ENCODE measurements around the gene SANBR. TPM values are rescaled to one million over a fixed set of nuclear protein-coding genes. Genes with fewer than 3 reads are reported as not detected.

SANBR gene
- total and polyA plus RNA-seq, 2 of the 13 experiments (the other 11 are each of a cell fraction or from before 2014, with no cell fraction given) = 9.8 to 20.9 TPM

DNA sequence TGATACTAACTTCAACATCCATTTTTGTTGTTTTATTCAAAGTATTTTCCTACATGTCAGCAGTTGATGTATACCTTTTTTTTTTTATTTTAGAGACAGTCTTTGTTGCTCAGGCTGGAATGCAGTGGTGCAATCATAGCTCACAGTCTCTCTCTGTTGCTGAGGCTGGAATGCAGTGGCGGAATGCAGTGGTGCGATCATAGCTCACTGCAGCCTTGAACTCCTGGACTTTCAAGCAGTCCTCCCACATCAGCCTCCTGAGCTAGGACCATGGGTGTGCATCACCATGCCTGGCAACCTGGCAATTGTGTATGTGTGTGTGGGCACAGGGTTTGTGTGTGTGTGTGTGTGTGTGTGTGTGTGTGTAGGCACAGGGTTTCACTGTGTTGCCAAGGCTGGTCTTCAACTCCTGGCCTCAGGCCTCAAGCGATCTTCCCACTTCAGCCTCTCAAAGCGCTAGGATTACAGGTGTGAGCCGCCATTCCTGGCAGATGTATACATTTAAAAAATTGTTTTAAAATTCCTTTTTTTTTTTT, 24.8 kb downstream of the SANBR start (continued):
- TF ChIP-seq HNF1B (CRISPR knock-in tag; IDR thresholded peaks at IDR 0.05) (0 out of 2 replicates have a peak, but pooled peaks have one; percentile 31), ZNF792 (CRISPR knock-in tag; IDR thresholded peaks at IDR 0.05) (peak; percentile 74), ZNF850 (CRISPR knock-in tag; conservative IDR thresholded peaks at IDR 0.05) (no peak), ESRRA (CRISPR knock-in tag; IDR thresholded peaks at IDR 0.05; ENCODE audit: low read depth) (no peak), TP53 (CRISPR knock-in tag; conservative IDR thresholded peaks at IDR 0.05) (no peak), ZNF17 (CRISPR knock-in tag; IDR thresholded peaks at IDR 0.05) (no peak), ZNF629 (CRISPR knock-in tag; conservative IDR thresholded peaks at IDR 0.05) (0 out of 2 replicates have a peak, but pooled peaks have one; percentile 30), RBM39 (IDR thresholded peaks at IDR 0.05; ENCODE audit: low read depth, low read length, poor library complexity, severe bottlenecking) (no peak), BHLHE40 (IDR thresholded peaks at IDR 0.05; ENCODE audit: low read length) (0 out of 2 replicates have a peak, but pooled peaks have one; percentile 17), MIER2 (CRISPR knock-in tag; IDR thresholded peaks at IDR 0.05) (0 out of 2 replicates have a peak, but pooled peaks have one; percentile 35), MAZ (IDR thresholded peaks at IDR 0.05; ENCODE audit: borderline replicate concordance, low read depth, low read length) (no peak), MAZ (CRISPR knock-in tag; IDR thresholded peaks at IDR 0.05; ENCODE audit: low read depth) (0 out of 2 replicates have a peak, but pooled peaks have one; percentile 21), MED8 (CRISPR knock-in tag; IDR thresholded peaks at IDR 0.05; ENCODE audit: insufficient replicate concordance) (no peak), ZNF747 (CRISPR knock-in tag; IDR thresholded peaks at IDR 0.05; ENCODE audit: borderline replicate concordance) (no peak), SAP130 (CRISPR knock-in tag; IDR thresholded peaks at IDR 0.05; ENCODE audit: low read depth) (peak; percentile 71), SALL1 (CRISPR knock-in tag; IDR thresholded peaks at IDR 0.05) (peak; percentile 95), ARHGAP35 (CRISPR knock-in tag; IDR thresholded peaks at IDR 0.05; ENCODE audit: borderline replicate concordance) (no peak), ZNF3 (CRISPR knock-in tag; IDR thresholded peaks at IDR 0.05) (peak; percentile 78; the same call in 1 of the 2 replicates), ZNF331 (CRISPR knock-in tag; IDR thresholded peaks at IDR 0.05) (peak; percentile 65; the same call in 1 of the 2 replicates), FOSL2 (CRISPR knock-in tag; IDR thresholded peaks at IDR 0.05) (peak; percentile 69), ZNF430 (CRISPR knock-in tag; IDR thresholded peaks at IDR 0.05) (no peak), IRF2 (CRISPR knock-in tag; IDR thresholded peaks at IDR 0.05) (0 out of 2 replicates have a peak, but pooled peaks have one; percentile 32), CCAR2 (optimal IDR thresholded peaks at IDR 0.05; ENCODE audit: low read depth, low read length) (no peak)
- TF ChIP-seq, protein P1, sequence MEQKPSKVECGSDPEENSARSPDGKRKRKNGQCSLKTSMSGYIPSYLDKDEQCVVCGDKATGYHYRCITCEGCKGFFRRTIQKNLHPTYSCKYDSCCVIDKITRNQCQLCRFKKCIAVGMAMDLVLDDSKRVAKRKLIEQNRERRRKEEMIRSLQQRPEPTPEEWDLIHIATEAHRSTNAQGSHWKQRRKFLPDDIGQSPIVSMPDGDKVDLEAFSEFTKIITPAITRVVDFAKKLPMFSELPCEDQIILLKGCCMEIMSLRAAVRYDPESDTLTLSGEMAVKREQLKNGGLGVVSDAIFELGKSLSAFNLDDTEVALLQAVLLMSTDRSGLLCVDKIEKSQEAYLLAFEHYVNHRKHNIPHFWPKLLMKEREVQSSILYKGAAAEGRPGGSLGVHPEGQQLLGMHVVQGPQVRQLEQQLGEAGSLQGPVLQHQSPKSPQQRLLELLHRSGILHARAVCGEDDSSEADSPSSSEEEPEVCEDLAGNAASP (CRISPR knock-in tag; IDR thresholded peaks at IDR 0.05; ENCODE audit: borderline replicate concordance) = no peak
- TF ChIP-seq, protein P2, sequence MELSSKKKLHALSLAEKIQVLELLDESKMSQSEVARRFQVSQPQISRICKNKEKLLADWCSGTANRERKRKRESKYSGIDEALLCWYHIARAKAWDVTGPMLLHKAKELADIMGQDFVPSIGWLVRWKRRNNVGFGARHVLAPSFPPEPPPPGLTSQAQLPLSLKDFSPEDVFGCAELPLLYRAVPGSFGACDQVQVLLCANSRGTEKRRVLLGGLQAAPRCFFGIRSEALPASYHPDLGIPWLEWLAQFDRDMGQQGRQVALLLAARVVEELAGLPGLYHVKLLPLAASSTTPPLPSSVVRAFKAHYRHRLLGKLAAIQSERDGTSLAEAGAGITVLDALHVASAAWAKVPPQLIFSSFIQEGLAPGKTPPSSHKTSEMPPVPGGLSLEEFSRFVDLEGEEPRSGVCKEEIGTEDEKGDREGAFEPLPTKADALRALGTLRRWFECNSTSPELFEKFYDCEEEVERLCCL (CRISPR knock-in tag; IDR thresholded peaks at IDR 0.05; ENCODE audit: borderline replicate concordance) = no peak
- TF ChIP-seq, protein P3, sequence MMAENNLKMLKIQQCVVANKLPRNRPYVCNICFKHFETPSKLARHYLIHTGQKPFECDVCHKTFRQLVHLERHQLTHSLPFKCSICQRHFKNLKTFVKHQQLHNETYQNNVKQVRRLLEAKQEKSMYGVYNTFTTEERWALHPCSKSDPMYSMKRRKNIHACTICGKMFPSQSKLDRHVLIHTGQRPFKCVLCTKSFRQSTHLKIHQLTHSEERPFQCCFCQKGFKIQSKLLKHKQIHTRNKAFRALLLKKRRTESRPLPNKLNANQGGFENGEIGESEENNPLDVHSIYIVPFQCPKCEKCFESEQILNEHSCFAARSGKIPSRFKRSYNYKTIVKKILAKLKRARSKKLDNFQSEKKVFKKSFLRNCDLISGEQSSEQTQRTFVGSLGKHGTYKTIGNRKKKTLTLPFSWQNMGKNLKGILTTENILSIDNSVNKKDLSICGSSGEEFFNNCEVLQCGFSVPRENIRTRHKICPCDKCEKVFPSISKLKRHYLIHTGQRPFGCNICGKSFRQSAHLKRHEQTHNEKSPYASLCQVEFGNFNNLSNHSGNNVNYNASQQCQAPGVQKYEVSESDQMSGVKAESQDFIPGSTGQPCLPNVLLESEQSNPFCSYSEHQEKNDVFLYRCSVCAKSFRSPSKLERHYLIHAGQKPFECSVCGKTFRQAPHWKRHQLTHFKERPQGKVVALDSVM (CRISPR knock-in tag; IDR thresholded peaks at IDR 0.05) = peak; percentile 99
